LNCaP clone FGC (cell line): ENCODE data around the gene IFNG-AS1.

Source experiments
- DNase-seq: peaks from one replicate; pipeline ENCODE4 v3.0.0-alpha.2; 2011; ENCODE audit warnings: low read depth
- H3K4me3 ChIP-seq: 2 replicates; pipeline ENCODE4 v1.5.1; 2011; ENCODE audit warnings: mild to moderate bottlenecking, low read depth, low read length, control low read depth
- CTCF ChIP-seq: IDR thresholded peaks from 2 replicates; pipeline ENCODE4 v1.5.1; 2012; ENCODE audit warnings: mild to moderate bottlenecking; ENCODE audit not compliant: control insufficient read depth, insufficient read depth; ENCODE audit errors: extremely low read depth

IFNG-AS1 gene

GRCh38 chr12:67989184-67989920, at the start of gene IFNG-AS1:
Gene IFNG-AS1 (plus strand): TSS chr12:67989447.
- DNase-seq = no peak
- no peak within 1 kb of the TSS for H3K4me3 ChIP-seq
- no peak for TF ChIP-seq CTCF

GRCh38 chr12:67939611-67940010, 49.6 kb upstream of the IFNG-AS1 start:
- TF ChIP-seq CTCF = no peak
- no peak overlapping the region for H3K4me3 ChIP-seq
- DNase-seq = no peak

GRCh38 chr12:67940780-67941243, 48.4 kb upstream of the IFNG-AS1 start:
- no peak for TF ChIP-seq CTCF
- no peak overlapping the region for H3K4me3 ChIP-seq
- no peak for DNase-seq

- TF ChIP-seq CTCF = no peak
- no peak overlapping the region for H3K4me3 ChIP-seq
- no peak for DNase-seq
These were observed 46.5 kb upstream of the IFNG-AS1 start for GRCh38 chr12:67942724-67943123.

- DNase-seq = peak; percentile 38
- peak; percentile 78 for TF ChIP-seq CTCF
- H3K4me3 ChIP-seq = no peak overlapping the region
These were observed 45.9 kb upstream of the IFNG-AS1 start for GRCh38 chr12:67943141-67943892.

- no peak for DNase-seq
- TF ChIP-seq CTCF = no peak
- no peak overlapping the region for H3K4me3 ChIP-seq
These were observed 45.2 kb upstream of the IFNG-AS1 start for GRCh38 chr12:67944093-67944492.
